ENCODE measurements around the gene EVPL. TPM values are rescaled to one million over a fixed set of nuclear protein-coding genes. Genes with fewer than 3 reads are reported as not detected.
A peak's percentile ranks its signal among the peaks of the same experiment; 100 is the strongest.

The EVPL gene
- total RNA-seq: not detected
- long read RNA-seq: 0 reads

- DNase-seq: no peak
- TF ChIP-seq CTCF (IDR thresholded peaks at IDR 0.05; ENCODE audit: borderline replicate concordance): no peak
- no peak within 1 kb of the TSS for H3K27ac ChIP-seq (replicated peaks)
- no peak within 1 kb of the TSS for H3K4me3 ChIP-seq
- H3K4me1 ChIP-seq: peaks cover 9% of the 10 kb centered on the region
- H3K27me3 ChIP-seq (ENCODE audit: low read depth): peaks cover 4% of the 10 kb centered on the region
- intact Hi-C loops (cut with micrococcal nuclease): no loop called here
- H3K36me3 ChIP-seq: no peaks in the 10 kb centered on the region
- no peaks in the 10 kb centered on the region for H3K9me3 ChIP-seq (replicated peaks)
Observed at GRCh38 chr17:76027159-76027839, at the start of gene EVPL. Gene EVPL (minus strand): TSS chr17:76027306. CDS start chr17:76027198, 108 bp downstream.

- TF ChIP-seq CTCF (IDR thresholded peaks at IDR 0.05; ENCODE audit: borderline replicate concordance): no peak
- Histone ChIP-seq H3K27ac (replicated peaks) (no peak overlapping the region), H3K9me3 (replicated peaks) (no peaks in the 10 kb centered on the region), H3K36me3 (no peaks in the 10 kb centered on the region), H3K27me3 (ENCODE audit: low read depth) (peaks cover 68% of the 10 kb centered on the region), H3K4me3 (peak overlapping the region; percentile 40), H3K4me1 (peaks cover 70% of the 10 kb centered on the region)
- DNase-seq: no peak
- intact Hi-C loops (cut with micrococcal nuclease): no loop called here
Observed at GRCh38 chr17:76076146-76076764, 49.1 kb upstream of the EVPL start.

GRCh38 chr17:76075364-76076145 lies 48.4 kb upstream of the EVPL start:
- Histone ChIP-seq H3K4me1 (peaks cover 75% of the 10 kb centered on the region), H3K27me3 (ENCODE audit: low read depth) (peaks cover 68% of the 10 kb centered on the region), H3K4me3 (peak overlapping the region; percentile 40), H3K27ac (replicated peaks) (no peak overlapping the region), H3K36me3 (no peaks in the 10 kb centered on the region), H3K9me3 (replicated peaks) (no peaks in the 10 kb centered on the region)
- TF ChIP-seq CTCF (IDR thresholded peaks at IDR 0.05; ENCODE audit: borderline replicate concordance): no peak
- intact Hi-C loops (cut with micrococcal nuclease): no loop called here
- no peak for DNase-seq

- H3K9me3 ChIP-seq (replicated peaks): no peaks in the 10 kb centered on the region
- DNase-seq: no peak
- no peak within 1 kb of the TSS for H3K27ac ChIP-seq (replicated peaks)
- H3K27me3 ChIP-seq (ENCODE audit: low read depth): peaks cover 64% of the 10 kb centered on the region
- H3K36me3 ChIP-seq: peaks cover 2% of the 10 kb centered on the region
- peak within 1 kb of the TSS; percentile 40 for H3K4me3 ChIP-seq
- TF ChIP-seq CTCF (IDR thresholded peaks at IDR 0.05; ENCODE audit: borderline replicate concordance): no peak
- H3K4me1 ChIP-seq: peaks cover 75% of the 10 kb centered on the region
- intact Hi-C loops (cut with micrococcal nuclease): no loop called here
Observed at GRCh38 chr17:76074390-76075363, 47.6 kb upstream of the EVPL start, which contains the start of gene GALR2. Gene GALR2 (plus strand): TSS chr17:76074781. CDS start chr17:76074884, 103 bp downstream.
